Globus pallidus (tissue), 1 donor: ENCODE data around the gene ARRB2.
A peak's percentile ranks its signal among the peaks of the same experiment; 100 is the strongest.

Experiments
- DNase-seq: peaks from one replicate; pipeline ENCODE4 v3.0.0-alpha.2; 2015; ENCODE audit warnings: low spot score

ARRB2 gene

GRCh38 chr17:4753392-4753791, 43.0 kb downstream of the ARRB2 start:
- DNase-seq, result no peak

DNA sequence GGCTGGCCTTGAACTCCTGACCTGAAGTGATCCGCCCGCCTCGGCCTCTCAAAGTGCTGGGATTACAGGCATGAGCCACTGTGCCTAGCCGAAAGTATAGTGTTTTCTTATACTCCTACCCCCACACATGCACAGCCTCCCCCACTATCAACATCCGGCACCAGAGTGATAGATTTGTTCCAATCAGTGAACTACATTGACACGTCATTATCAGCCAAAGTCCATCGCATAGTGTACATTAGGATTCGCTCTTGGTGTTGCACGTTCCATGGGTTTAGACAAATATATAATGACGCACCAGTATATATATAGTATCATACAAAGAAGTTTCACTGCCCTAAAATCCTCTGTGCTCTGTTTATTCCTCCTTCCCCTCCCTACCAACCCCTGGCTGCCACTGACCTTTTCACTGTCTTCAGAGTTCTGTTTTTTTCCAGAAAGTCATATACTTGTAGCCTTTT, 49.4 kb downstream of the ARRB2 start:
- no peak for DNase-seq

- peak; percentile 64 for DNase-seq
These were observed 54.2 kb downstream of the ARRB2 start for GRCh38 chr17:4764595-4764994.

GRCh38 chr17:4766201-4766600, 55.8 kb downstream of the ARRB2 start:
- no peak for DNase-seq

- no peak for DNase-seq
These were observed 56.3 kb downstream of the ARRB2 start for GRCh38 chr17:4766723-4767122.

DNA sequence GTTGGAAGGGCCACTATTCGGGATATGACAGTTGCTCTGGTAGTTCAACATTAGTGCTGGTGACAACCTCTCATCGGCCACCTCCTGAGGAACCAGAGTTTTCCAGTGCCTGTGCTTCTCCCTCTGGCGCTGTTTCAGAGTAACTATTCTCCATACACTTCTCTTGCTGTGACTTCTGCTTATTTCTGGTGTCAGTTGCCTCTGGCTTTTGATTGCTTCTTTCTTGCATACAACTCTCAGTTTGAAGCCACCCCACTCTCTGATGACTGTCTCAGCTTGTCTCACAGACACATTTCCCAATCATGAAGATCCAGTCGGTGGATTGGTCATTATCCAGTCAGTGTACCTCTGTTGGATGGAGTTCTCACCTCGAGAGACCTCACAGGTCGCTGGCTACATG, 57.9 kb downstream of the ARRB2 start:
- DNase-seq, result no peak

DNA sequence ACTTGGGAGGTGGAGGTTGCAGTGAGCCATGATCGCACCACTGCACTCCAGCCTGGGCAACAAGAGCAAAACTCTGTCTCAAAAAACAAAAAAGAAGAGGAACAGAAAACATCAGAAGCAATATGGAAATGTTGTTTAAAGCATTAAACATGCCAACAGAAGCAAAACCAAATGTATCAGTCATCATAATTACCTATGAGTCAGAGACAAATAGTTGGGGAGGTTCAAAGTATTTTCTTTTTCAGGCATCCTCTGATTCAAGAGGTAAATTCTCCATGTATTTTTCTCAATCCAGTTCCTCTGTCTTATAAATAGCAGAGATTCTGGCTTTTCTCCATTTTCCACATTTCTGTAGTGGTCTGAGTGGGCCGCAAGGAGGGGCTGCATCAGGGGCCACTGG, 59.2 kb downstream of the ARRB2 start:
- no peak for DNase-seq
